Suprapubic skin (tissue), 4 donors: ENCODE measurements around the gene OLFM1.

Source experiments
- EP300 ChIP-seq: sonication (generic); formaldehyde crosslinking; IDR thresholded peaks from one replicate; pipeline ENCODE4 v1.6.1; 2017; ENCODE audit warnings: antibody characterized with exemption
- POLR2A ChIP-seq, 2 donors: fragments of 450-650 bp; IDR thresholded peaks; one replicate each; pipeline ENCODE4 v1.6.1; 2017; ENCODE audit warnings: antibody characterized with exemption in 2 of 2, mild to moderate bottlenecking in 2 of 2, moderate library complexity in 2 of 2
- POLR2AphosphoS5 ChIP-seq, 3 donors: sonication (generic); formaldehyde crosslinking; IDR thresholded peaks; one replicate each; pipeline ENCODE4 v1.6.1; 2017; ENCODE audit warnings: antibody characterized with exemption in 3 of 3

- TF ChIP-seq POLR2A (IDR thresholded peaks at IDR 0.05) (no peak), POLR2AphosphoS5 (IDR thresholded peaks at IDR 0.05) (no peak), EP300 (no peak)
Observed at GRCh38 chr9:135079018-135079417, 8.4 kb upstream of the OLFM1 start.
